Loucy (cell line): ENCODE results near the gene KRTAP4-11.
"Not testable (repeated sequence)": the region's sequence is repeated elsewhere in the genome, so short reads cannot be mapped to it uniquely, and the experiment has no call there.

Experiments
- H2AFZ ChIP-seq: fragments of 200-600 bp; sonication (generic); 2 replicates; pipeline ENCODE4 v1.6.0; 2016; ENCODE audit warnings: antibody characterized with exemption, mild to moderate bottlenecking, low read length, moderate library complexity
- H3F3A ChIP-seq: fragments of 200-600 bp; 2 replicates; pipeline ENCODE4 v1.6.0; 2016; ENCODE audit warnings: antibody characterized with exemption, low read depth, mild to moderate bottlenecking
- H3K27me3 ChIP-seq: fragments of 200-600 bp; sonication (generic); 2 replicates; pipeline ENCODE4 v1.6.1; 2014; ENCODE audit warnings: low read length, mild to moderate bottlenecking; ENCODE audit not compliant: insufficient read depth, poor library complexity, severe bottlenecking
- H3K36me3 ChIP-seq: fragments of 200-600 bp; sonication (generic); 2 replicates; pipeline ENCODE4 v1.6.1; 2016; ENCODE audit warnings: low read length; ENCODE audit not compliant: insufficient read depth
- H3K4me1 ChIP-seq: fragments of 200-600 bp; sonication (generic); 2 replicates; pipeline ENCODE4 v1.5.1; 2014; ENCODE audit warnings: low read length, mild to moderate bottlenecking; ENCODE audit not compliant: insufficient read depth, poor library complexity, severe bottlenecking
- H3K4me2 ChIP-seq: fragments of 200-600 bp; sonication (generic); 2 replicates; pipeline ENCODE4 v1.6.0; 2014; ENCODE audit warnings: antibody characterized with exemption, low read length, low read depth, mild to moderate bottlenecking; ENCODE audit not compliant: poor library complexity, severe bottlenecking
- H3K4me3 ChIP-seq: fragments of 200-600 bp; sonication (generic); 2 replicates; pipeline ENCODE4 v1.5.1; 2014; ENCODE audit warnings: low read length, mild to moderate bottlenecking, mixed read lengths; ENCODE audit not compliant: poor library complexity, severe bottlenecking
- H3K79me2 ChIP-seq: fragments of 200-600 bp; sonication (generic); 2 replicates; pipeline ENCODE4 v1.6.1; 2014; ENCODE audit warnings: low read length; ENCODE audit not compliant: insufficient read depth
- H3K9ac ChIP-seq: fragments of 200-600 bp; sonication (generic); 2 replicates; pipeline ENCODE4 v1.6.0; 2014; ENCODE audit warnings: mild to moderate bottlenecking, low read depth, low read length, moderate library complexity; ENCODE audit not compliant: poor library complexity, severe bottlenecking
- H3K9me2 ChIP-seq: fragments of 200-600 bp; sonication (generic); replicated peaks from 2 replicates; pipeline ENCODE4 v1.6.1; 2016; ENCODE audit warnings: low read depth, low read length, mixed read lengths
- H3K9me3 ChIP-seq: fragments of 200-600 bp; sonication (generic); 2 replicates; pipeline ENCODE4 v1.6.1; 2014; ENCODE audit warnings: mild to moderate bottlenecking, antibody characterized with exemption, low read length, low read depth; ENCODE audit not compliant: insufficient read depth
- H4K20me1 ChIP-seq: fragments of 200-600 bp; sonication (generic); 2 replicates; pipeline ENCODE4 v1.6.0; 2014; ENCODE audit warnings: antibody characterized with exemption, low read length, mild to moderate bottlenecking; ENCODE audit not compliant: insufficient read depth, poor library complexity, severe bottlenecking
- EZH2phosphoT487 ChIP-seq: fragments of 200-600 bp; IDR thresholded peaks from 2 replicates; pipeline ENCODE4 v1.6.1; 2018; ENCODE audit warnings: antibody characterized with exemption, mild to moderate bottlenecking, moderate library complexity, borderline replicate concordance
- TF ChIP-seq, protein P1 (sequence below): fragments of 200-600 bp; sonication (generic); conservative IDR thresholded peaks from 2 replicates; pipeline ENCODE4 v1.5.1; 2014; ENCODE audit warnings: mild to moderate bottlenecking, antibody characterized with exemption, low read length

Gene KRTAP4-11

DNA sequence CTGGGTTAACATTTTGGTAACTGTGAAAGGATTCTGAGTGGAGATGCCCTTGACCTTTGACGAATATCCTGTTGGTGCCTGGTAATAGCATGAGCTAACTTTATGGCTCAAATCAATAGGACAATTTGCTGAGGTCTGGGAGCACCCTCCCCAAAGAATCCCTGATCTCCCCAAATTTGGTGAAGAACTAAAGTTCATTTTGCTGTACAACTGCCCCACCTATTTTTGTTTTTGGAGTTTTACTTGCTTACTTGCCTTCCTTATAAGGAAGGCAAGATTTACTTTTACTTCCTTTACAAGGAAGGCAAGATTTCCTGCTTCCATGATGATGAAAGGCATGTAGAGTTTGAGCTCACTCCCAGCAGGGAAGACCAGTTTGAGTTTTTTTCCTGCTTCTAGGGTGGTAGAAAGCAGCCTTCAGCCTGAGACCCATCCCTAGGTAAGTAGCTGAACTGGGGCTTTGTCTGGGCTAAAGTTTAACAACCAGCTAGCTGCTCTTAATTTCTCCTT is 10.2 kb downstream of the KRTAP4-11 start:
- H3K27me3 ChIP-seq: no peaks in the 10 kb centered on the region
- no peaks in the 10 kb centered on the region for H3K9me2 ChIP-seq
- H4K20me1 ChIP-seq: no peaks in the 10 kb centered on the region
- peaks cover 8% of the 10 kb centered on the region; the same call in 1 of the 2 replicates for H3K9me3 ChIP-seq
- no peaks in the 10 kb centered on the region for H3K36me3 ChIP-seq
- peak overlapping the region; percentile 5 for H3K4me3 ChIP-seq
- no peaks in the 10 kb centered on the region for H3K79me2 ChIP-seq
- H3F3A ChIP-seq: peaks cover 2% of the 10 kb centered on the region; the same call in 1 of the 2 replicates
- no peak for TF ChIP-seq EZH2phosphoT487
- TF ChIP-seq, protein P1, sequence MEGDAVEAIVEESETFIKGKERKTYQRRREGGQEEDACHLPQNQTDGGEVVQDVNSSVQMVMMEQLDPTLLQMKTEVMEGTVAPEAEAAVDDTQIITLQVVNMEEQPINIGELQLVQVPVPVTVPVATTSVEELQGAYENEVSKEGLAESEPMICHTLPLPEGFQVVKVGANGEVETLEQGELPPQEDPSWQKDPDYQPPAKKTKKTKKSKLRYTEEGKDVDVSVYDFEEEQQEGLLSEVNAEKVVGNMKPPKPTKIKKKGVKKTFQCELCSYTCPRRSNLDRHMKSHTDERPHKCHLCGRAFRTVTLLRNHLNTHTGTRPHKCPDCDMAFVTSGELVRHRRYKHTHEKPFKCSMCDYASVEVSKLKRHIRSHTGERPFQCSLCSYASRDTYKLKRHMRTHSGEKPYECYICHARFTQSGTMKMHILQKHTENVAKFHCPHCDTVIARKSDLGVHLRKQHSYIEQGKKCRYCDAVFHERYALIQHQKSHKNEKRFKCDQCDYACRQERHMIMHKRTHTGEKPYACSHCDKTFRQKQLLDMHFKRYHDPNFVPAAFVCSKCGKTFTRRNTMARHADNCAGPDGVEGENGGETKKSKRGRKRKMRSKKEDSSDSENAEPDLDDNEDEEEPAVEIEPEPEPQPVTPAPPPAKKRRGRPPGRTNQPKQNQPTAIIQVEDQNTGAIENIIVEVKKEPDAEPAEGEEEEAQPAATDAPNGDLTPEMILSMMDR: no peak
- H3K4me2 ChIP-seq: peak overlapping the region; percentile 2
- peaks cover 25% of the 10 kb centered on the region for H3K4me1 ChIP-seq
- H3K9ac ChIP-seq: no peak overlapping the region
- H2AFZ ChIP-seq: peak overlapping the region; percentile 10; the same call in 1 of the 2 replicates

DNA sequence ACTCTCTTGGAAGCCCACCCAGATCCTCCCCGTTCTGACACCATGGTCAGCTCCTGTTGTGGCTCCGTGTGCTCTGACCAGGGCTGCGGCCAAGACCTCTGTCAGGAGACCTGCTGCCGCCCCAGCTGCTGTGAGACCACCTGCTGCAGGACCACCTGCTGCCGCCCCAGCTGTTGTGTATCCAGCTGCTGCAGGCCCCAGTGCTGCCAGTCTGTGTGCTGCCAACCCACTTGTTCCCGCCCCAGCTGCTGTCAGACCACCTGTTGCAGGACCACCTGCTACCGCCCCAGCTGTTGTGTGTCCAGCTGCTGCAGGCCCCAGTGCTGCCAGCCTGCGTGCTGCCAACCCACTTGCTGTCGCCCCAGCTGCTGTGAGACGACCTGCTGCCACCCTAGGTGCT is 12.8 kb downstream of the KRTAP4-11 start, which contains the start of gene KRTAP4-9:
KRTAP4-9 (plus strand) TSS at position 43 of the 400 bp plus-strand sequence; CDS start at position 43, 0 bp downstream.
- not testable (repeated sequence) for H2AFZ ChIP-seq, H3K9me3 ChIP-seq, H3K4me3 ChIP-seq, H4K20me1 ChIP-seq, H3K36me3 ChIP-seq, H3K79me2 ChIP-seq, H3F3A ChIP-seq, H3K9ac ChIP-seq, H3K27me3 ChIP-seq, H3K4me2 ChIP-seq, H3K9me2 ChIP-seq
- peaks cover 32% of the 10 kb centered on the region for H3K4me1 ChIP-seq

DNA sequence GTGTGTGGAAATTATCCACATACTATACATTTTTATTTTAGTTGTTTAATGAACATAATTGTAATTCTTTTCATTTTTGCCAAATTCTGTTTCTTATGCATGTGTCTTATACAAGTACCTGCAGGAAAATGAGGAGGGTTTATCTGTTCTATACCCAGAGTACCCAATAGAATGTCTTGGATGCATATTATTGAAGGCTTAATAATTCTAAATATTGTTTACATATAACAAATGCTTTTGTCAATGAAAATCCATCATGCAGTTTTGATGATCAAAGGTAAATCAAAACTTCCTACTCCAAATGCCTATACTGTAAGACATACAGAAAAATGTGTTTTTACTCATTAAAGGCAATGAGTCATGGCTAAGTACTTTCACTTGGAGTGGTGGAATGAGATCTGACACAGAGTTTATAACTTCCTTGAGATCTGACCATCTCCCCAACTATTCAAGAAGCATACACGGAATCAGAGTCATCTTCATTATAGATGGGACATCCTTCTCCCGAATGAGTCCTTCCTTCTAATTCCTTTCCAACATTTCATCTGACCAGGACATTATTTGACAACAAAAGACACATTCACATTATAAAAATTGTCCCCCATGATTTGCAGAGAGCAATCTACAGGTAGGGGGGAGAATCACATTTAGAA is 13.7 kb downstream of the KRTAP4-11 start:
- not testable (repeated sequence) for H4K20me1 ChIP-seq, H3K36me3 ChIP-seq, H3K27me3 ChIP-seq, H3K4me3 ChIP-seq, H3K4me2 ChIP-seq, H3K9ac ChIP-seq, H3K9me2 ChIP-seq, H2AFZ ChIP-seq, H3F3A ChIP-seq, H3K79me2 ChIP-seq, H3K9me3 ChIP-seq
- peaks cover 38% of the 10 kb centered on the region for H3K4me1 ChIP-seq

DNA sequence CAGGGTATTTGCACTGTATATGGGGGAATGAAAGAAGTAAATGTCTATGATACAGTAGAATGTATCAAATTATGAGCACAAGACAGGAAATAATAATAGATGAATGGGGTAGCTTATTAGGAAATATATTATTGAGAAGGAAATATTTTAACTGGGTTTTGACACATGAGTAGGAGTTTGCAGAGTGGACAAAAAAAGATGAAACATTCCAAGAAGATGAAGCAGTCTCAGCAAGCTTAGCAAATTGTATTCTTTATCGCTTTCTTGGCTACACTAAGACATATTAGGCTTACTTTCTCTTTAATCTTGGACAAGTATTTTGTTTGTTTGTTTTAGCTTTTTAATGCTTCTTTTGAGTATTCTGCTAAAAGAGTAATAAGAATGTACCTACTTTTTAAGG is 14.3 kb downstream of the KRTAP4-11 start:
- Histone ChIP-seq H3K36me3 (no peaks in the 10 kb centered on the region), H3K4me1 (peaks cover 37% of the 10 kb centered on the region), H3K4me2 (no peak overlapping the region), H2AFZ (no peak overlapping the region), H4K20me1 (no peaks in the 10 kb centered on the region), H3K9me2 (no peaks in the 10 kb centered on the region), H3K27me3 (no peaks in the 10 kb centered on the region), H3K9me3 (no peaks in the 10 kb centered on the region), H3K4me3 (no peak overlapping the region), H3K9ac (no peak overlapping the region), H3F3A (no peaks in the 10 kb centered on the region), H3K79me2 (no peaks in the 10 kb centered on the region)
- TF ChIP-seq, protein P1: no peak
- no peak for TF ChIP-seq EZH2phosphoT487
